GM21737 (cell line): ENCODE measurements around the gene VPREB3.
A peak's percentile ranks its signal among the peaks of the same experiment; 100 is the strongest.

Experiments used
- ATAC-seq: cut with Tn5 transposase; IDR thresholded peaks from one replicate; pipeline ENCODE4 v1.9.1; 2021; ENCODE audit warnings: mild to moderate bottlenecking, moderate library complexity; ENCODE audit not compliant: unreplicated experiment

The VPREB3 gene

GRCh38 chr22:23767673-23768548, 13.7 kb upstream of the VPREB3 start, which contains the start of gene CHCHD10:
Gene CHCHD10, minus strand, starts transcription at chr22:23767972. Its CDS starts 98 bp downstream, at chr22:23767874.
- ATAC-seq: peak; percentile 54

- no peak for ATAC-seq
Observed at GRCh38 chr22:23767303-23767672, 13.1 kb upstream of the VPREB3 start.

- ATAC-seq: no peak
Observed at GRCh38 chr22:23764899-23765881, 11.0 kb upstream of the VPREB3 start.

GRCh38 chr22:23763954-23764353, 9.7 kb upstream of the VPREB3 start:
- no peak for ATAC-seq

- no peak for ATAC-seq
Observed at GRCh38 chr22:23763579-23763945, 9.3 kb upstream of the VPREB3 start.

- no peak for ATAC-seq
Observed at GRCh38 chr22:23762842-23763578, 8.8 kb upstream of the VPREB3 start, which contains the start of gene C22orf15. Gene C22orf15, plus strand, starts transcription at chr22:23762990. Its CDS starts 317 bp downstream, at chr22:23763307.

- no peak for ATAC-seq
Observed at GRCh38 chr22:23760056-23760455, 5.8 kb upstream of the VPREB3 start.

- no peak for ATAC-seq
Observed at GRCh38 chr22:23759566-23759965, 5.3 kb upstream of the VPREB3 start.

GRCh38 chr22:23756891-23757290, 2.7 kb upstream of the VPREB3 start:
- ATAC-seq: no peak

GRCh38 chr22:23755711-23756110, 1.5 kb upstream of the VPREB3 start:
- ATAC-seq: no peak

GRCh38 chr22:23754980-23755636, 883 bp upstream of the VPREB3 start:
- ATAC-seq: no peak

GRCh38 chr22:23753385-23753784, 840 bp downstream of the VPREB3 start:
- no peak for ATAC-seq

- ATAC-seq: no peak
Observed at GRCh38 chr22:23752750-23753149, 1.5 kb downstream of the VPREB3 start.

- ATAC-seq: no peak
Observed at GRCh38 chr22:23752090-23752691, 2.0 kb downstream of the VPREB3 start.

- ATAC-seq: peak; percentile 10
Observed at GRCh38 chr22:23751441-23751996, 2.7 kb downstream of the VPREB3 start.

GRCh38 chr22:23750714-23751440, 3.3 kb downstream of the VPREB3 start, which contains the start of gene ZNF70:
Gene ZNF70, minus strand, starts transcription at chr22:23751112. Its CDS starts 5,972 bp downstream, at chr22:23745140.
- ATAC-seq: peak; percentile 75

- no peak for ATAC-seq
Observed at GRCh38 chr22:23750367-23750713, 3.9 kb downstream of the VPREB3 start.

- no peak for ATAC-seq
Observed at GRCh38 chr22:23749841-23750301, 4.4 kb downstream of the VPREB3 start.

GRCh38 chr22:23745791-23746190, 8.4 kb downstream of the VPREB3 start:
- ATAC-seq: no peak
